ENCODE data around the gene PRKCA.
"Not testable (repeated sequence)": the region's sequence is repeated elsewhere in the genome, so short reads cannot be mapped to it uniquely, and the experiment has no call there.

Gene PRKCA

DNA sequence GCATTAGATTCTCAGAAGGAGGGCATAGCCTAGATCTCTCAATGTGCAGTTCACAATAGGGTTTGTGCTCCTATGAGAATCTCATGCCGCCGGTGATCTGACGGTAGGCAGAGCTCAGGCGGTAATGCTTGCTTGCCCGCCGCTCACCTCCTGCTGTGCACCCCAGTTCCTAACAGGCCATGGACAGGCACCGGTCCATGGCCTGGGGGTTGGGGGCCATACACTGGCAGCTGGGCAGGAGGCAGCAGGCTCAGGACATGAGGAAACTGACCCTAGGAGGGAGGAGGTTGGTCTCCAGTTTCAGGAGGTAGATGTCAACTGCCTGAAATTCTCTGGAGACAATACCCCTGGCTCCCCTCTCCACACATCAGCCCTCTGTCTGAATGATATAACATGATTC lies 287.5 kb downstream of the PRKCA start:
- no peak for DNase-seq

GRCh38 chr17:66593116-66593515 lies 290.7 kb downstream of the PRKCA start:
- no peak for DNase-seq

DNA sequence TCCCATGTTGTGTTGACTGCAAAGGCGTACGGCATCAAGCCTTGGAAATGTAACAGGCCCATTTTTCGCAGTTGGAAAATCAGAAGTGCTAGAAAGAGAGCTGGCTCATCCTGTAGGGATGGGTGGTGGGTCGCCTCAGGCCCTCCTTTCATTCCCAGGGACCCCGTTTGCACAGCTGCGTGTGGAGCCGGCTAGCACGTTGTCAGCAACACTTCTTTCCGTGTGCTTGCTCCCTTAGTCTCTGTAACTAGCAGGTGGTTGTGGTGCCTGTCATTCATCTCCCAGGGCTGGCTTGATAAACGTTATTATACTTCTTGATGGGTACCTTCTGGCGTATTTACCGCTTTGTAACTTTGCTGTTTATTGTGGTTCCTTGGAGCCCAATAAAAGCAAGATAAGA lies 293.5 kb downstream of the PRKCA start:
- DNase-seq, result no peak

- DNase-seq, result no peak
Measured at GRCh38 chr17:66602659-66603384, 300.4 kb downstream of the PRKCA start.

- no peak for DNase-seq
Measured at GRCh38 chr17:66604376-66604775, 302.0 kb downstream of the PRKCA start.

DNA sequence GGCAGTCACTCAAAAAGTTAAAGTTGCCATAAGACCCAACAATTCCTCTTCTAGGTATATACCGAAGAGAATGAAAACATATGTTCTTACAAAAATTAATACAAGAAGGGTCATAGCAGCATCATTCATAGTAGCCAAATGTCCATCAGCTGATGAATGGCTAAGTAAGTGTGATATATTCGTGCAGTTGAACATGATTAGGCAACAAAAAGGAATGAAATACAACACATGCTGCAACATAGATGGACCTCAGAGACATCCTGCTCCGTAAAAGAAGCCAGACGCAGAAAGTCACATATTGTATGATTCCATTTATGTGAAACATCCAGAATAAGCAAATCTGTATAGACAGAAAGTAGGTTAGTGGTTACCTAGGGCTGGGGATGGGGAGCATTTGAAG lies 303.1 kb downstream of the PRKCA start:
- no peak for DNase-seq

GRCh38 chr17:66610361-66611133 lies 308.1 kb downstream of the PRKCA start:
- no peak for DNase-seq

DNA sequence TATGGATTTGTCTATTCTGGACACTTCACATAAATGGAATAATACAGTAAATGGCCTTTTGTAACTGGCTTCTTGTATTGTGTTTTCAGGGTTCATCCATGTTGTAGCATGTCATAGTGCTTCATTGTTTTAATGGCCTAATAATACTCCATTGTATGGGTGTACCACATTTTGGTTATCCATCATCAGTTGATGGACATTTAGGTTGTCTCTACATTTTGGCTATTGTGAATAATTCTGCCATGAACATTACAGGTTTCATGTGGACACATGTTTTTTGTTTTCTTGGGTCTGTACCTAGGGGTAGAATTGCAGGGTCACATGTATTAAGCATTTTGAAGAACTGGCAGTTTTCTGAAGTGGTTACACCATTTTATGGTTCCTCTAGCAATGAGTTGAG lies 309.0 kb downstream of the PRKCA start:
- no peak for DNase-seq

- no peak for DNase-seq
Measured at GRCh38 chr17:66612993-66613392, 310.6 kb downstream of the PRKCA start.

DNA sequence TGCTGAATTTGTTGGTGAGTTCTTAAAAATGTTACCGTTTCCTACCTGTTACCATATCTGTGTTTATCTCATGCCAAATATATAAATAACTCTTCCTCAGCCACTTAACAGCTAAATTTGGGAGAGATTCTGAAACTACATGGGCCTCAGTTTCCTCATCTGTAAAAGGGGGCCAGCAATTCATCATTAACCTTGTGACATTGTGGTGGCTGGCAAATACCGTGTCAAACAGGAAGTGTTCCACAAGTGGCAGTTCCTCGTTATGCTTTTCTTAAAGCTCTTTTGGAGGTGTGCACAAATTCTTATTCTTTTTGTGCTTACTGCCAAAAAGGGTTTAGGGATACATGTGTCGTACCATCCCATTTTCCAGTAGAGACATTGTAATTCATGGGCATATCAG lies 312.1 kb downstream of the PRKCA start:
- no peak for DNase-seq

DNA sequence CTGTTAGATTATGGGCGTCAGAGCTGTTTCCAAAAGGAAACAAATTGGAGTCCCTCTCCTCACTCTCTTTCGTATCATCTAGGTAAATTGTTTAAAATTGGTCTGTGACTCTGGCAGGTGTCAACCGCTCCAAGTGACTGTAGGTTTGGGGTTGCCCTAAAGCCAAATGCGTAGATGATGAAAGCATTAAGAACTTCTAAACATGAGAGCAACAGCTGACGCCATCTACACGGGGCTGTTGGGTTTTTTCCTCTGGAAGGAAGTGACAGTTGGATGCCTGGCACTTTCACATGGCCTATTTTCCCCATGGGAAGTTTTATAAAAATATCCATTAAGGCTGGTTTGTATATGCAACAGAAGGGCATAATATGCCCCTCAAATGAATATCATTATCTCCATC lies 316.8 kb downstream of the PRKCA start:
- DNase-seq, result no peak

GRCh38 chr17:66620528-66620927 lies 318.1 kb downstream of the PRKCA start:
- no peak for DNase-seq

DNA sequence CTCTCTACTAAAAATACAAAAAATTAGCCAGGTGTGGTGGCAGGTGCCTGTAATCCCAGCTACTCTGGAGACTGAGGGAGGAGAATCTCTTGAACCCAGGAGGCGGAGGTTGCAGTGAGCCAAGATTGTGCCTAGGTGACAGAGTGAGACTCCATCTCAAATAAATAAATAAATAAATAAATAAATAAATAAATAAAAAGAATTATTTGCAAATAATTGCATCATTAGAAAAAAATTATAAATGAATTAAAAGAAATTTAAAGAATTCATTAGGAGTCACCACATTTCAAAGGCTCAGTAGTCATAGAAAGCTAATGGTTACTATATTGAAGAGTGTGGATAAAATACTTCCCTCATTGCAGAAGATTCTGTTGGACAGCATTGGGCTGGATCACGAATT lies 322.2 kb downstream of the PRKCA start:
- DNase-seq, result not testable (repeated sequence)

- no peak for DNase-seq
Measured at GRCh38 chr17:66625311-66625767, 322.9 kb downstream of the PRKCA start.

DNA sequence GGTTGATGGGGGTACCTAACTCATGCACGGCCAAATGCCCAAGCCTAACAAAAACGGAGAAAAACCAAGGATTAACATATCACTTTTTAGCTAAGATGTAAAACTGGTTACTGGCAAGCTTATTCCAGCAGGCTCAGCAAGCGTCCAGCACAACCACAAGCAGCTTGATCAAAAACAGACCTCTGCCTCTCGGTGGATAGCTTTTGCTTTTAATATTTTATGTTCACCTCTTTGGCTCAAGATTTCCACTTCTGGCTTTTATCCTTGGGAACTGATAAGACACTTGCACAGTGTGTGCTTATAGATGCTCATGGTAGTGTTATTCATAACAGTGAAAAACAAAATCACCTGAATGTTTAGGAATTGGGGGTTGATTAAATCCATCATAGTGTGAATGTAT lies 325.6 kb downstream of the PRKCA start:
- no peak for DNase-seq

- DNase-seq, result no peak
Measured at GRCh38 chr17:66629762-66630161, 327.3 kb downstream of the PRKCA start.

DNA sequence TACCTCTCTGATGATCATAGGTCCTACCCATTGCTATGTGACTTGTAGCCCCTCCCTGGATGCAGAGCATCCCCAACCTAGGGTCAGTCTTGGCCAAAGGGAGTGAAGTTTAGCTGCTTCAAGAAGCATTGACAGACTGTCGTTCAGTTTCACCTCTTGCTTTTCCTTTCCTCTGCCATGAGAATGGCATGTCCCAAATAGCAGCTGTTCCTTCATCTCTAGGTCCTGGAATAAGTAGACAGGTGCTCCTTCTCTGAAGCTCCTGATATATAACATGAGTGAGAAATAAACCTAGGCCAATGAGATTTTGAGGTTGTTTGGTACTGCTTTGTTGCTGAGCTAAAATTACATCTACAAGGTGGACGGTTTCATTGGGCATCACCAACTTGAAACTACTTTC lies 328.0 kb downstream of the PRKCA start:
- no peak for DNase-seq

DNA sequence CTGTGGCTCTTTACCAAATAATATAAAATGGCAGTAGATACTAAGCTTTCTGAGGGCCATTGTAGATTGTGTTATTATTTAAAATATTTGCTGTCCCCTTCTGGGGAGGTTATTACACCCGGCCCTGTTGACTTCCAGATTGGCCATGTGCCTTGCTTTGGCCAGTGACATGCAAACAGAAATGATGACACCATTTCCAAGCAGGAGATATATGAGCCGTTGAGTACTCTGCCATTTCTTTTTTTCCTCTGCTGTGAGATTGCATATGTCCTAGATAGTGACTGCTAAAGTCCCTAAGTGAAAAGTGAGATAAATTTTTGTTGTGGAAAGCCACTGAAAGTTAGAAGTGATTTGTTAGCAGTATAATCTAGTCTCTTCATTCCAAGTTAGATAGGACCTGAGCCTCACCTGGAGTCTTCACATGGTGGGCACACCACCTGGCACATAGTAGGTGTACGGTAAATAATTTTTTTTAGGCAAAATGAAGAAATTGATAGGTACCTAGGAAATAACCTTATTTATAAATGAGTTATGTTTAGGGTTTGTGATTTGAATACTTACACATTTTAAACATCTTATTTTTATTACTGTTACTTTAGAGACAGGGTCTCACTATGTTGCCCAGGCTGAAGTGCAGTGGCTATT lies 328.5 kb downstream of the PRKCA start:
- no peak for DNase-seq

DNA sequence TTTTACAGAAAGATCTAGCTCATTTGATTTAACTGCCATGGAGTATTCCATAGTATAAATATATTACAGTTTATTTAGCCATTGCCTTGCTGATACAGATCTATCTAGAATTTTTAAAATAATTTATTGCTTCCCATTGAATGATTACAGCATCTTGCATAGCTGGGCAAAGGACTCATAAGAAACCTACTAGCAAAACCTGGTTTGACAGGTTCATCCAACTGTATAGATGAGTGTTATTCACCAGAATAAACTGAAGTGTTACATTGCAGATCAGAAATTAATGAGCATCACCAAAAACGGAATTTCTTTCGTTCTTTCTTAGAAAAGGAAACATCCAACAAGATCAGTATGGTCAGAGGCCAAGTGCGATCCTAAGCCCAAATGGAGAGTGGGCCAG lies 330.3 kb downstream of the PRKCA start:
- no peak for DNase-seq

DNA sequence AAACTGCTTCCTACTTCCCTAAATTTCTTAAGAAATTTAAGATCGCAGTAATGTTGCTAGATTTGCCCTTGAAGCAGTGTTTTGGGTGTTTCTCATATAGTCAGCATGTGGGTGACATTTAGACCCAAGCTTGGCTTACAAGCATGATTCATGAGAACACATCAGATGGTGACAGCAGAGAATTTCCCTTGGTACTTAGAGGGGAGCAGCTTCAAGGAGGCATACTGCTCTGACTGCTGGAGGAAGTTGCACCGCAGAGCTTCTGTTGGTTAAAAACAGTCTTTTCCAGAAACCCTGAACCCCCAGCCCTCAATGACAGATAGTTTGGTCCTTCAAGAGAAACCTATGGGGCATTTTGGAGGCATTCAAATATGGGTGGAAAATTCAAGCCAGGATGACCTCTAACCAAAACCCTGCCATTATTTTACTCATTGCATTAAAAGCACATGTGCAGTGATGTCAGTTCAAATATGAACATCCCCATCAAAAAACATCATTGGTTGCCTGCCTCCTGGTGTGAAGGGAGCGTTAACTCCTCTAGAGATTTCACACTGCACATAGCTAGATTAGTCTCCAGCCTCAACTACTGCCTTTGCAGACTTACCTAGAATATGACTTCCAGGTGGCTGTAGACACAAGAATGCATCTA lies 331.0 kb downstream of the PRKCA start:
- DNase-seq, result no peak

GRCh38 chr17:66634193-66634592 lies 331.8 kb downstream of the PRKCA start:
- DNase-seq, result no peak

DNA sequence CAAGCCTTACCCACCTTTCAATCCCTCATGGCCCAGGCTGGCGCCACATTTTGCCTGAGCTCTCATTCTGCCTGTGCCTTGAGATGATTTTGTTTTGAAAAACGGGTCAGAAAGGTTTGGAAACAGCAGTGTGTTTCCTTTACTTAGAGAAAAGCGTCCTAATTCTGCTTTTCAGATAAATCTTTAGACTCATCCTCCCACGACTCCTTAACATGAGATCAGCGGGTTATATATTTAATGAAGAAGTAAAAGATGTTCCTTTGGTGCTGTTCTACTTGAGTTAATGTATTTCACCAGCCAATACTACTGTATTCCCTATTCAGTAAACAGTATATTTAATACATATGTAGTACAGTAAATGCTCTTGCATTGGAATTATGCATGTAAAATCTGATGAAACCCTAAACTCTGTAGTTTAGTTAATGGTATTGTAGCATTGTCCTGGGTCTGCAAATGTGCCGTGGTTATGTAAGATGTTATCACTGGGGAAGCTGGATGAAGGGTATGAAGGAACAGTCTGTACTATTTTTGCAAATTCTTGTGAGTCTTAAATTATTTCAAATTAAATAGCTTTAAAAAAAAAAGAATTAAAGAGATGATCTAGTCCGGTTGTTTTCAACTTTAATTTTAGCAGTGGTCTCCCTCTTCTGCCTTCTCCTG lies 333.1 kb downstream of the PRKCA start:
- DNase-seq, result no peak

DNA sequence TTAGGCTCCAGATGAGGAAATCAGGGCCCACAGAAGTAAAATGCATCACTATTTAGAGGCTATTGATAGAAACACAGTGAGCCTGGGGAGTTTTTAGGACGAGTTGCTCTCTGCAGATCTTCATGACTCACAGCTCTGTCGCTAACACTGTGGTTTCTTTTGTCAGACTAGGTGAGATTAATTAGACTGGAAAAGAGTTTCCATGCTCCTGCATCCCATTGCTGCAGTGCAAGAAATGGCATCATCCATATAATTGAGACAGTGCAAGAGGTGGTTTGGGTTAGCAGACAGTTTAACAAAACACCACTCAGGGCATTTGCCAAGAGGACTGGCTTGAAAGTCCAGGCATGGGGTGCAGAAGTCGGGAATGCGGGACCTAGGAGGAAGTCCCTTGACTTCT lies 333.7 kb downstream of the PRKCA start:
- no peak for DNase-seq

Data from right forelimb (tissue), 1 donor.